K562 (cell line): ENCODE data around the gene CD14. TPM values are rescaled to one million over a fixed set of nuclear protein-coding genes. Genes with fewer than 3 reads are reported as not detected.

ENCODE experiments used
- HMG20A ChIP-seq: fragments of 450-650 bp; formaldehyde crosslinking; conservative IDR thresholded peaks from 2 replicates; pipeline ENCODE4 v1.4.0; 2020; ENCODE audit warnings: mild to moderate bottlenecking, mixed read lengths
- HNRNPL ChIP-seq: fragments of 200-400 bp; formaldehyde crosslinking; IDR thresholded peaks from 2 replicates; pipeline ENCODE4 v1.6.1; 2017; ENCODE audit warnings: low read depth, mild to moderate bottlenecking, low read length
- HNRNPUL1 ChIP-seq: fragments of 200-400 bp; formaldehyde crosslinking; IDR thresholded peaks from 2 replicates; pipeline ENCODE4 v1.6.1; 2017; ENCODE audit warnings: low read length
- MAX ChIP-seq: sonication (generic); formaldehyde crosslinking; IDR thresholded peaks from 2 replicates; pipeline ENCODE4 v1.9.0; 2022; ENCODE audit warnings: mild to moderate bottlenecking, missing genetic modification reagents
- MED1 ChIP-seq: sonication (generic); formaldehyde crosslinking; IDR thresholded peaks from 2 replicates; pipeline ENCODE4 v1.8.1; 2023; ENCODE audit warnings: missing genetic modification reagents, borderline replicate concordance
- MYNN ChIP-seq, 2 experiments: sonication (generic); formaldehyde crosslinking in 1 of 2; IDR thresholded peaks; 2 replicates each; pipeline versions ENCODE4 v1.5.0 to v1.6.1; 2016 to 2020; ENCODE audit warnings: antibody characterized with exemption in 1 of 2, missing genetic modification reagents in 1 of 2
- NEUROD1 ChIP-seq: fragments of 150-350 bp; IDR thresholded peaks from 2 replicates; pipeline ENCODE4 v1.6.1; 2014; ENCODE audit warnings: borderline replicate concordance, low read length, low read depth; ENCODE audit not compliant: partially characterized antibody
- TCF7L2 ChIP-seq: fragments of 150-350 bp; IDR thresholded peaks from 2 replicates; pipeline ENCODE4 v1.6.1; 2016; ENCODE audit warnings: low read depth, mild to moderate bottlenecking, low read length, moderate library complexity
- TRIM25 ChIP-seq: fragments of 450-650 bp; IDR thresholded peaks from 2 replicates; pipeline ENCODE4 v1.7.0; 2016; ENCODE audit warnings: borderline replicate concordance
- ZBTB1 ChIP-seq: sonication (generic); formaldehyde crosslinking; IDR thresholded peaks from 2 replicates; pipeline ENCODE4 v1.8.1; 2023; ENCODE audit warnings: missing genetic modification reagents, low read depth, mild to moderate bottlenecking, borderline replicate concordance
- polyA plus RNA-seq, 8 experiments: library from polyadenylated mRNA; depleted of rRNA in 4 of 8; stranded (reverse) in 5 of 8; unstranded in 3 of 8; fragments of >200 nt; fragmentation: Nextera tagmentation in 2 of 8; fragmentation: Illumina TruSeq in 1 of 8; extraction: Ambion mirVana in 2 of 8; extraction: Trizol in 1 of 8; gene quantifications; 2 replicates each; pipeline versions ENCODE4 v1.2.1 to v1.2.3, GENCODE V29; 2011 to 2014; ENCODE audit warnings: inconsistent platforms in 1 of 8, missing spikeins in 1 of 8
- total RNA-seq, 7 experiments: library from RNA; depleted of rRNA in 6 of 7; stranded (reverse); fragments of >200 nt in 6 of 7; fragmentation: Illumina TruSeq in 2 of 7; extraction: Trizol in 2 of 7; gene quantifications; 2 replicates each; pipeline versions ENCODE4 v1.2.1 to v1.2.3, GENCODE V29; 2011 to 2021; ENCODE audit warnings: low replicate concordance in 1 of 7
- TF ChIP-seq, protein P1 (sequence below): fragments of 200-800 bp; sonication (Bioruptor generic); IDR thresholded peaks from 2 replicates; pipeline ENCODE4 v1.6.1; 2017; ENCODE audit warnings: missing genetic modification characterization, missing compliant biosample characterization
- TF ChIP-seq, protein P2 (sequence below): fragments of 450-650 bp; formaldehyde crosslinking; IDR thresholded peaks from 2 replicates; pipeline ENCODE4 v1.4.0; 2022; ENCODE audit warnings: missing genetic modification characterization
- TF ChIP-seq, protein P3 (sequence below), 2 experiments: fragments of 250-450 bp in 1 of 2; fragments of 450-650 bp in 1 of 2; sonication (Bioruptor Pico) in 1 of 2; IDR thresholded peaks; 2 replicates each; pipeline versions ENCODE4 v1.6.1 to v1.8.0; 2016 to 2021; ENCODE audit warnings: mild to moderate bottlenecking in 2 of 2, moderate library complexity in 2 of 2, missing compliant biosample characterization in 1 of 2, missing genetic modification characterization in 1 of 2

CD14 gene
- total and polyA plus RNA-seq, 9 of the 15 experiments (the other 6 are each of a cell fraction or from before 2014, with no cell fraction given): 0.07 to 0.47 (median 0.14) TPM; not detected in 2

- peak; percentile 68 for TF ChIP-seq MAX (CRISPR knock-in tag)
- TF ChIP-seq ZBTB1 (CRISPR knock-in tag): no peak
- TF ChIP-seq MYNN (IDR thresholded peaks at IDR 0.05): peak; percentile 67
- TF ChIP-seq MYNN (CRISPR knock-in tag; IDR thresholded peaks at IDR 0.05): no peak
- no peak for TF ChIP-seq HNRNPL
- TF ChIP-seq HMG20A (CRISPR knock-in tag): no peak
- TF ChIP-seq NEUROD1: peak; percentile 14
- TF ChIP-seq, protein P1, sequence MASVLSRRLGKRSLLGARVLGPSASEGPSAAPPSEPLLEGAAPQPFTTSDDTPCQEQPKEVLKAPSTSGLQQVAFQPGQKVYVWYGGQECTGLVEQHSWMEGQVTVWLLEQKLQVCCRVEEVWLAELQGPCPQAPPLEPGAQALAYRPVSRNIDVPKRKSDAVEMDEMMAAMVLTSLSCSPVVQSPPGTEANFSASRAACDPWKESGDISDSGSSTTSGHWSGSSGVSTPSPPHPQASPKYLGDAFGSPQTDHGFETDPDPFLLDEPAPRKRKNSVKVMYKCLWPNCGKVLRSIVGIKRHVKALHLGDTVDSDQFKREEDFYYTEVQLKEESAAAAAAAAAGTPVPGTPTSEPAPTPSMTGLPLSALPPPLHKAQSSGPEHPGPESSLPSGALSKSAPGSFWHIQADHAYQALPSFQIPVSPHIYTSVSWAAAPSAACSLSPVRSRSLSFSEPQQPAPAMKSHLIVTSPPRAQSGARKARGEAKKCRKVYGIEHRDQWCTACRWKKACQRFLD: no peak
- TF ChIP-seq MED1 (CRISPR knock-in tag): no peak
- TF ChIP-seq TRIM25: no peak
- no peak for TF ChIP-seq TCF7L2
- TF ChIP-seq, protein P2, sequence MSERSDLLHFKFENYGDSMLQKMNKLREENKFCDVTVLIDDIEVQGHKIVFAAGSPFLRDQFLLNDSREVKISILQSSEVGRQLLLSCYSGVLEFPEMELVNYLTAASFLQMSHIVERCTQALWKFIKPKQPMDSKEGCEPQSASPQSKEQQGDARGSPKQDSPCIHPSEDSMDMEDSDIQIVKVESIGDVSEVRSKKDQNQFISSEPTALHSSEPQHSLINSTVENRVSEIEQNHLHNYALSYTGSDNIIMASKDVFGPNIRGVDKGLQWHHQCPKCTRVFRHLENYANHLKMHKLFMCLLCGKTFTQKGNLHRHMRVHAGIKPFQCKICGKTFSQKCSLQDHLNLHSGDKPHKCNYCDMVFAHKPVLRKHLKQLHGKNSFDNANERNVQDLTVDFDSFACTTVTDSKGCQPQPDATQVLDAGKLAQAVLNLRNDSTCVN (CRISPR knock-in tag): no peak
- no peak for TF ChIP-seq HNRNPUL1
- TF ChIP-seq, protein P3, sequence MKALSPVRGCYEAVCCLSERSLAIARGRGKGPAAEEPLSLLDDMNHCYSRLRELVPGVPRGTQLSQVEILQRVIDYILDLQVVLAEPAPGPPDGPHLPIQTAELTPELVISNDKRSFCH (CRISPR knock-in tag; IDR thresholded peaks at IDR 0.05): no peak
- TF ChIP-seq, protein P3 (tag; IDR thresholded peaks at IDR 0.05): peak; percentile 55; the same call in 1 of the 2 replicates
These were observed 31.6 kb upstream of the CD14 start, which contains the start of gene WDR55 (continued) for GRCh38 chr5:140664359-140665119.
